GM12891 (cell line): ENCODE measurements around the gene C1QTNF8.

Source experiments
- PAX5 ChIP-seq: IDR thresholded peaks from 2 replicates; pipeline ENCODE4 v1.6.1; 2011; ENCODE audit warnings: low read length, moderate library complexity, mild to moderate bottlenecking; ENCODE audit not compliant: insufficient read depth, severe bottlenecking
- POLR2A ChIP-seq: IDR thresholded peaks from 2 replicates; pipeline ENCODE4 v1.6.1; 2011; ENCODE audit warnings: low read depth, low read length, control low read depth
- POLR2AphosphoS5 ChIP-seq: IDR thresholded peaks from 2 replicates; pipeline ENCODE4 v1.6.1; 2011; ENCODE audit warnings: low read depth, low read length, control low read depth
- POU2F2 ChIP-seq: IDR thresholded peaks from 2 replicates; pipeline ENCODE4 v1.6.1; 2011; ENCODE audit warnings: low read depth, mild to moderate bottlenecking, control low read depth, low read length, moderate library complexity
- SPI1 ChIP-seq: IDR thresholded peaks from 2 replicates; pipeline ENCODE4 v1.6.1; 2011; ENCODE audit warnings: low read depth, low read length, control low read depth
- TAF1 ChIP-seq: IDR thresholded peaks from 2 replicates; pipeline ENCODE4 v1.6.1; 2011; ENCODE audit warnings: low read depth, low read length, control low read depth

- TF ChIP-seq POLR2A (no peak), SPI1 (no peak), POLR2AphosphoS5 (no peak), TAF1 (no peak), PAX5 (no peak), POU2F2 (no peak)
Measured at GRCh38 chr16:1074379-1074649, 21.7 kb downstream of the C1QTNF8 start.
